ENCODE results near the gene DNMBP.

GRCh38 chr10:99849057-99849456 lies 160.7 kb downstream of the DNMBP start:
- TF ChIP-seq CTCF (IDR thresholded peaks at IDR 0.05): no peak
- no peak for TF ChIP-seq POLR2A (IDR thresholded peaks at IDR 0.05)

Measured in thyroid gland (tissue), 4 donors.